ENCODE data around the gene TSPOAP1. TPM values are rescaled to one million over a fixed set of nuclear protein-coding genes. Genes with fewer than 3 reads are reported as not detected.

Gene TSPOAP1
- total and polyA plus RNA-seq, 10 of the 15 experiments (the other 5 are each of a cell fraction or from before 2014, with no cell fraction given): 0.58 to 16.4 (median 4.2) TPM; not detected in 1

- TF ChIP-seq ZBTB4 (CRISPR knock-in tag; IDR thresholded peaks at IDR 0.05) (no peak), RELA (IDR thresholded peaks at IDR 0.05; ENCODE audit: borderline replicate concordance, partially characterized antibody) (no peak), ZBTB40 (IDR thresholded peaks at IDR 0.05; ENCODE audit: borderline replicate concordance) (no peak)
- TF ChIP-seq, protein P1, sequence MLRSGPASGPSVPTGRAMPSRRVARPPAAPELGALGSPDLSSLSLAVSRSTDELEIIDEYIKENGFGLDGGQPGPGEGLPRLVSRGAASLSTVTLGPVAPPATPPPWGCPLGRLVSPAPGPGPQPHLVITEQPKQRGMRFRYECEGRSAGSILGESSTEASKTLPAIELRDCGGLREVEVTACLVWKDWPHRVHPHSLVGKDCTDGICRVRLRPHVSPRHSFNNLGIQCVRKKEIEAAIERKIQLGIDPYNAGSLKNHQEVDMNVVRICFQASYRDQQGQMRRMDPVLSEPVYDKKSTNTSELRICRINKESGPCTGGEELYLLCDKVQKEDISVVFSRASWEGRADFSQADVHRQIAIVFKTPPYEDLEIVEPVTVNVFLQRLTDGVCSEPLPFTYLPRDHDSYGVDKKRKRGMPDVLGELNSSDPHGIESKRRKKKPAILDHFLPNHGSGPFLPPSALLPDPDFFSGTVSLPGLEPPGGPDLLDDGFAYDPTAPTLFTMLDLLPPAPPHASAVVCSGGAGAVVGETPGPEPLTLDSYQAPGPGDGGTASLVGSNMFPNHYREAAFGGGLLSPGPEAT (IDR thresholded peaks at IDR 0.05; ENCODE audit: low read depth): no peak
These were observed 52.2 kb downstream of the TSPOAP1 start (continued) for GRCh38 chr17:58276423-58276822.

Data from GM12878 (cell line).